Vagina (tissue), 2 donors: ENCODE measurements around the gene MORN4. TPM values are rescaled to one million over a fixed set of nuclear protein-coding genes. Genes with fewer than 3 reads are reported as not detected.

Experiments used
- DNase-seq, 2 donors: peaks; one replicate each; pipeline ENCODE4 v3.0.0-alpha.2; 2017; ENCODE audit errors: extremely low spot score in 2 of 2
- H3K27ac ChIP-seq: fragments of 200-600 bp; sonication (generic); one replicate; pipeline ENCODE4 v1.5.1; 2019
- H3K27me3 ChIP-seq: fragments of 200-600 bp; sonication (generic); one replicate; pipeline ENCODE4 v1.5.1; 2019
- H3K36me3 ChIP-seq, 2 donors: fragments of 200-600 bp; sonication (generic); one replicate each; pipeline ENCODE4 v1.5.1; 2017 to 2019
- H3K4me1 ChIP-seq: fragments of 200-600 bp; sonication (generic); one replicate; pipeline ENCODE4 v1.5.1; 2019
- H3K4me3 ChIP-seq, 2 donors: fragments of 200-600 bp; sonication (generic); 1 replicate in 1 of 2; 2 replicates in 1 of 2; pipeline ENCODE4 v1.5.1; 2016 to 2019
- H3K9me3 ChIP-seq: fragments of 200-600 bp; sonication (generic); one replicate; pipeline ENCODE4 v1.5.1; 2019
- POLR2A ChIP-seq, 2 donors: fragments of 450-650 bp; IDR thresholded peaks; one replicate each; pipeline ENCODE4 v1.6.1; 2017; ENCODE audit warnings: antibody characterized with exemption in 2 of 2, mild to moderate bottlenecking in 2 of 2, moderate library complexity in 2 of 2
- POLR2AphosphoS5 ChIP-seq, 2 donors: sonication (generic); formaldehyde crosslinking; IDR thresholded peaks; one replicate each; pipeline ENCODE4 v1.9.0; 2017; ENCODE audit warnings: antibody characterized with exemption in 2 of 2, mild to moderate bottlenecking in 2 of 2, low read depth in 1 of 2; ENCODE audit not compliant: insufficient read depth in 1 of 2
- intact Hi-C: fragments of 100-400 bp; cut with DNase I; formaldehyde crosslinking; loops from one replicate; pipeline ENCODE4 v1.15.1; 2023
- total RNA-seq: library from RNA; depleted of rRNA; stranded (reverse); fragments of >200 nt; gene quantifications from one replicate; pipeline ENCODE4 v1.2.3, GENCODE V29; 2016
- TF ChIP-seq, protein P1 (sequence below), 3 experiments: fragments of 450-650 bp in 2 of 3; fragments of 200-600 bp in 1 of 3; sonication (generic) in 1 of 3; IDR thresholded peaks; one replicate each; pipeline ENCODE4 v1.5.1; 2017 to 2019; ENCODE audit warnings: antibody characterized with exemption in 3 of 3, mild to moderate bottlenecking in 2 of 3, moderate library complexity in 2 of 3

Gene MORN4
- total RNA-seq, 1 donor from 2014 or later, result 1.7 TPM

GRCh38 chr10:97601268-97602215, 31.8 kb downstream of the MORN4 start:
- intact Hi-C loops, result no loop called here
- Histone ChIP-seq H3K9me3 (no peaks in the 10 kb centered on the region), H3K27ac (no peak overlapping the region), H3K36me3 (no peaks in the 10 kb centered on the region), H3K4me3 (no peak overlapping the region), H3K27me3 (no peaks in the 10 kb centered on the region), H3K4me1 (peaks cover under 1% of the 10 kb centered on the region)
- TF ChIP-seq, protein P1, sequence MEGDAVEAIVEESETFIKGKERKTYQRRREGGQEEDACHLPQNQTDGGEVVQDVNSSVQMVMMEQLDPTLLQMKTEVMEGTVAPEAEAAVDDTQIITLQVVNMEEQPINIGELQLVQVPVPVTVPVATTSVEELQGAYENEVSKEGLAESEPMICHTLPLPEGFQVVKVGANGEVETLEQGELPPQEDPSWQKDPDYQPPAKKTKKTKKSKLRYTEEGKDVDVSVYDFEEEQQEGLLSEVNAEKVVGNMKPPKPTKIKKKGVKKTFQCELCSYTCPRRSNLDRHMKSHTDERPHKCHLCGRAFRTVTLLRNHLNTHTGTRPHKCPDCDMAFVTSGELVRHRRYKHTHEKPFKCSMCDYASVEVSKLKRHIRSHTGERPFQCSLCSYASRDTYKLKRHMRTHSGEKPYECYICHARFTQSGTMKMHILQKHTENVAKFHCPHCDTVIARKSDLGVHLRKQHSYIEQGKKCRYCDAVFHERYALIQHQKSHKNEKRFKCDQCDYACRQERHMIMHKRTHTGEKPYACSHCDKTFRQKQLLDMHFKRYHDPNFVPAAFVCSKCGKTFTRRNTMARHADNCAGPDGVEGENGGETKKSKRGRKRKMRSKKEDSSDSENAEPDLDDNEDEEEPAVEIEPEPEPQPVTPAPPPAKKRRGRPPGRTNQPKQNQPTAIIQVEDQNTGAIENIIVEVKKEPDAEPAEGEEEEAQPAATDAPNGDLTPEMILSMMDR (IDR thresholded peaks at IDR 0.05), result no peak
- TF ChIP-seq POLR2AphosphoS5 (IDR thresholded peaks at IDR 0.05; ENCODE audit: insufficient read depth in 1 of 2, low read depth in 1 of 2) (no peak), POLR2A (IDR thresholded peaks at IDR 0.05) (no peak)
- DNase-seq, result no peak

GRCh38 chr10:97600616-97601015, 32.7 kb downstream of the MORN4 start:
- TF ChIP-seq, protein P1 (IDR thresholded peaks at IDR 0.05), result no peak
- TF ChIP-seq POLR2AphosphoS5 (IDR thresholded peaks at IDR 0.05; ENCODE audit: insufficient read depth in 1 of 2, low read depth in 1 of 2), result no peak
- no peak for TF ChIP-seq POLR2A (IDR thresholded peaks at IDR 0.05)
- Histone ChIP-seq H3K4me1 (peaks cover 8% of the 10 kb centered on the region), H3K36me3 (no peaks in the 10 kb centered on the region), H3K27ac (no peak overlapping the region), H3K27me3 (no peaks in the 10 kb centered on the region), H3K4me3 (no peak overlapping the region), H3K9me3 (no peaks in the 10 kb centered on the region)
- DNase-seq, result no peak
- intact Hi-C loops, result no loop called here

- intact Hi-C loops, result no loop called here
- no peak overlapping the region for H3K4me3 ChIP-seq
- no peaks in the 10 kb centered on the region for H3K36me3 ChIP-seq
- DNase-seq, result no peak
- H3K4me1 ChIP-seq, result peaks cover 8% of the 10 kb centered on the region
- no peak overlapping the region for H3K27ac ChIP-seq
- TF ChIP-seq, protein P1 (IDR thresholded peaks at IDR 0.05), result no peak
- TF ChIP-seq POLR2AphosphoS5 (IDR thresholded peaks at IDR 0.05; ENCODE audit: insufficient read depth in 1 of 2, low read depth in 1 of 2) (no peak), POLR2A (IDR thresholded peaks at IDR 0.05) (no peak)
- no peaks in the 10 kb centered on the region for H3K9me3 ChIP-seq
- H3K27me3 ChIP-seq, result no peaks in the 10 kb centered on the region
Observed at GRCh38 chr10:97599272-97599619, 34.1 kb downstream of the MORN4 start.

DNA sequence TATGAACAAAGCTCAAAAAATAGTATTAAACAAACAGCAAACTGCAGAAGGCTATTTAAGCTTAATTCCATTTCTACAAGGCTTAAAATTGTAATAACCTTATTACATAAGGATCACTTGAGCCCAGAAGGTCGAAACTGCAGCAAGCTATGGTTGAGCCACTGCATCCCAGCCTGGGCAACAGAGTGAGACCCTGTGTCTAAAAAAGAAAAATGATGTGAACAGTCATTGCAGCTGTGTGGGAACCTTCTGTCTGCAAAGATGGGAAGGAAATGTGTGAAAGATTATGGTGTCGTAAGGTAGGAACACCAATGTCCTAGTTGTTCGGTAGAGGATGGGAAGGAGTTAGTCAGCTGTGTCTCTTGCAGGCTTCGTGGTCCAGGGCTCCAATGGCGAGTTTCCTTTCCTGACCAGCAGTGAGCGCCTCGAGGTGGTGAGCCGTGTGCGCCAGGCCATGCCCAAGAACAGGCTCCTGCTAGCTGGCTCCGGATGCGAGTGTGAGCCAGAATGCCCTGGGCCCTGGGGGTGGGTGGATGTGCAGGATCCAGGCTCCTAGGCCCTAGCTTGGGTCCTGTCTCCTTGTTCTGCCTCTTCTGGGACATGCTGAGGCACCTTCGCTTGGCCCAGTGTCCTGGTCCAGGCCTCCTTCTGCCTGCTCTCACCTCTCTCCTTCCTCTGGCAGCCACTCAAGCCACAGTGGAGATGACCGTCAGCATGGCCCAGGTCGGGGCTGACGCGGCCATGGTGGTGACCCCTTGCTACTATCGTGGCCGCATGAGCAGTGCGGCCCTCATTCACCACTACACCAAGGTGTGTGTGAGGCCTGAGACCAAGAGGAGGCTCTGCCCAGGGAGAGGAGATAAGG, 34.7 kb downstream of the MORN4 start:
- intact Hi-C loops, result no loop called here
- TF ChIP-seq POLR2AphosphoS5 (IDR thresholded peaks at IDR 0.05; ENCODE audit: insufficient read depth in 1 of 2, low read depth in 1 of 2) (no peak), POLR2A (IDR thresholded peaks at IDR 0.05) (no peak)
- TF ChIP-seq, protein P1 (IDR thresholded peaks at IDR 0.05), result no peak
- Histone ChIP-seq H3K27ac (no peak overlapping the region), H3K4me1 (peaks cover 8% of the 10 kb centered on the region), H3K36me3 (no peaks in the 10 kb centered on the region), H3K27me3 (no peaks in the 10 kb centered on the region), H3K9me3 (no peaks in the 10 kb centered on the region), H3K4me3 (no peak overlapping the region)
- DNase-seq, result no peak
